H1 (cell line): ENCODE measurements around the gene TCERG1L. TPM values are rescaled to one million over a fixed set of nuclear protein-coding genes. Genes with fewer than 3 reads are reported as not detected.

Experiments used
- CTCF ChIA-PET: fragments of 300-600 bp; sonication (Branson Sonifier 250); formaldehyde crosslinking; loops from one replicate; lab custom pipeline; 2021; ENCODE audit not compliant: partially characterized antibody; lab: Charles Lee
- POLR2A ChIA-PET: fragments of 300-600 bp; sonication (Branson Sonifier 250); formaldehyde crosslinking; loops from one replicate; lab custom pipeline; 2021; ENCODE audit warnings: inconsistent platforms; ENCODE audit not compliant: partially characterized antibody; lab: Charles Lee
- DNase-seq, 2 experiments: peaks; one replicate each; pipeline versions ENCODE4 v3.0.0 to v3.0.0-alpha.2; 2010 to 2022; ENCODE audit warnings: low spot score in 2 of 2, low read depth in 1 of 2, mixed read lengths in 1 of 2
- FAIRE-seq: peaks from 2 replicates; lab custom pipeline; 2011; peaks lifted over from hg19 to GRCh38; lab: Jason Lieb, UNC
- H2AFZ ChIP-seq: 2 replicates; pipeline ENCODE4 v1.8.1; 2012; ENCODE audit warnings: low read length, inconsistent platforms
- H2AK5ac ChIP-seq: 2 replicates; pipeline ENCODE4 v1.6.1; 2013; ENCODE audit warnings: low read depth, low read length
- H2BK120ac ChIP-seq: replicated peaks from 2 replicates; pipeline ENCODE3; 2013; ENCODE audit warnings: low read depth, low read length, inconsistent platforms
- H2BK12ac ChIP-seq: 2 replicates; pipeline ENCODE4 v1.6.1; 2013; ENCODE audit warnings: low read depth, low read length
- H2BK15ac ChIP-seq: 2 replicates; pipeline ENCODE4 v1.6.1; 2013; ENCODE audit warnings: low read length
- H2BK20ac ChIP-seq: 2 replicates; pipeline ENCODE4 v1.6.1; 2013; ENCODE audit warnings: low read length
- H2BK5ac ChIP-seq: 2 replicates; pipeline ENCODE4 v1.6.1; 2013; ENCODE audit warnings: low read depth, low read length
- H3K14ac ChIP-seq: 2 replicates; pipeline ENCODE4 v1.6.1; 2013; ENCODE audit warnings: inconsistent platforms; ENCODE audit not compliant: insufficient read length
- H3K18ac ChIP-seq: 2 replicates; pipeline ENCODE4 v1.6.1; 2013; ENCODE audit warnings: low read length; ENCODE audit errors: extremely low read depth
- H3K23ac ChIP-seq: 2 replicates; pipeline ENCODE4 v1.6.1; 2013; ENCODE audit warnings: inconsistent platforms; ENCODE audit not compliant: insufficient read length
- H3K23me2 ChIP-seq: 2 replicates; pipeline ENCODE4 v1.6.1; 2013; ENCODE audit warnings: low read depth, low read length
- H3K27ac ChIP-seq: 2 replicates; pipeline ENCODE4 v1.6.1; 2011; ENCODE audit warnings: low read depth, low read length, inconsistent platforms
- H3K27me3 ChIP-seq, 4 experiments: replicated peaks in 1 of 4; 1 replicate in 1 of 4; 2 replicates in 3 of 4; pipeline versions ENCODE4 v1.6.1 to v1.8.1; 2011 to 2013; ENCODE audit warnings: low read length in 3 of 4, mild to moderate bottlenecking in 3 of 4, inconsistent platforms in 2 of 4, mixed read lengths in 2 of 4, moderate library complexity in 1 of 4; ENCODE audit not compliant: control insufficient read depth in 3 of 4, insufficient read depth in 3 of 4; ENCODE audit errors: extremely low read depth in 1 of 4
- H3K36me3 ChIP-seq, 4 experiments: 2 replicates each; pipeline versions ENCODE4 v1.6.1 to v1.8.1; 2011 to 2013; ENCODE audit warnings: mild to moderate bottlenecking in 4 of 4, low read length in 3 of 4, moderate library complexity in 2 of 4, control low read depth in 1 of 4, inconsistent platforms in 1 of 4; ENCODE audit not compliant: insufficient read depth in 4 of 4, control insufficient read depth in 2 of 4
- H3K4ac ChIP-seq: replicated peaks from 2 replicates; pipeline ENCODE3; 2013; ENCODE audit warnings: low read length, low read depth, mixed read lengths, inconsistent platforms; ENCODE audit not compliant: insufficient read length
- H3K4me1 ChIP-seq, 4 experiments: replicated peaks in 1 of 4; 1 replicate in 1 of 4; 2 replicates in 3 of 4; pipeline versions ENCODE4 v1.6.1 to v1.8.1; 2011 to 2013; ENCODE audit warnings: low read length in 3 of 4, inconsistent platforms in 2 of 4, mixed read lengths in 1 of 4; ENCODE audit not compliant: insufficient read depth in 4 of 4, control insufficient read depth in 3 of 4
- H3K4me2 ChIP-seq, 2 experiments: 2 replicates each; pipeline versions ENCODE4 v1.6.1 to v1.8.1; 2011 to 2013; ENCODE audit warnings: low read depth in 2 of 2, low read length in 2 of 2, control low read depth in 1 of 2, inconsistent platforms in 1 of 2, mild to moderate bottlenecking in 1 of 2; ENCODE audit not compliant: insufficient read depth in 1 of 2
- H3K4me3 ChIP-seq, 4 experiments: fragments of 200-600, 300-600 bp in 1 of 4; sonication (generic), shearing (Covaris generic), sonication (Bioruptor Twin) in 1 of 4; 2 replicates each; pipeline versions ENCODE4 v1.5.1 to v1.8.1; 2011 to 2016; ENCODE audit warnings: low read length in 4 of 4, low read depth in 3 of 4, control low read depth in 2 of 4, inconsistent platforms in 2 of 4, mild to moderate bottlenecking in 2 of 4, mixed read lengths in 1 of 4, moderate library complexity in 1 of 4; ENCODE audit not compliant: insufficient read depth in 2 of 4; ENCODE audit errors: extremely low read depth in 1 of 4
- H3K56ac ChIP-seq: replicated peaks from 2 replicates; pipeline ENCODE3; 2013; ENCODE audit warnings: low read depth, mild to moderate bottlenecking, mixed read lengths, low read length, inconsistent platforms; ENCODE audit not compliant: insufficient read length
- H3K79me1 ChIP-seq: 2 replicates; pipeline ENCODE4 v1.6.1; 2013; ENCODE audit warnings: low read depth, low read length, control low read depth
- H3K79me2 ChIP-seq, 2 experiments: 2 replicates each; pipeline versions ENCODE4 v1.6.1 to v1.8.1; 2012 to 2013; ENCODE audit warnings: low read length in 2 of 2, mild to moderate bottlenecking in 2 of 2, inconsistent platforms in 1 of 2; ENCODE audit not compliant: insufficient read depth in 2 of 2, control insufficient read depth in 1 of 2
- H3K9ac ChIP-seq, 4 experiments: replicated peaks in 1 of 4; 1 replicate in 1 of 4; 2 replicates in 3 of 4; pipeline versions ENCODE4 v1.6.1 to v1.8.1; 2011 to 2013; ENCODE audit warnings: low read depth in 3 of 4, low read length in 3 of 4, control low read depth in 2 of 4, mild to moderate bottlenecking in 2 of 4, moderate library complexity in 2 of 4, inconsistent platforms in 1 of 4; ENCODE audit errors: extremely low read depth in 1 of 4
- H3K9me3 ChIP-seq, 2 experiments: 2 replicates each; pipeline versions ENCODE4 v1.6.1 to v1.8.1; 2012 to 2013; ENCODE audit warnings: mild to moderate bottlenecking in 2 of 2, moderate library complexity in 2 of 2, control low read depth in 1 of 2, inconsistent platforms in 1 of 2, low read depth in 1 of 2, low read length in 1 of 2, mixed read lengths in 1 of 2; ENCODE audit not compliant: insufficient read depth in 2 of 2
- H4K20me1 ChIP-seq, 2 experiments: replicated peaks in 1 of 2; 2 replicates each; pipeline versions ENCODE3 to v1.8.1; 2011 to 2013; ENCODE audit warnings: inconsistent platforms in 2 of 2, low read length in 2 of 2, mild to moderate bottlenecking in 1 of 2; ENCODE audit not compliant: insufficient read depth in 2 of 2, control insufficient read depth in 1 of 2
- H4K5ac ChIP-seq: 2 replicates; pipeline ENCODE4 v1.6.1; 2013; ENCODE audit warnings: low read length, low read depth, mixed read lengths, inconsistent platforms; ENCODE audit not compliant: insufficient read length
- H4K8ac ChIP-seq: 2 replicates; pipeline ENCODE4 v1.8.0; 2013; ENCODE audit warnings: mild to moderate bottlenecking, moderate library complexity, low read length, inconsistent platforms; ENCODE audit not compliant: insufficient read depth; ENCODE audit errors: extremely low read depth
- H4K91ac ChIP-seq: replicated peaks from 2 replicates; pipeline ENCODE3; 2013; ENCODE audit warnings: low read length, mixed read lengths, inconsistent platforms; ENCODE audit not compliant: insufficient read length
- POLR2A ChIP-seq, 2 experiments: IDR thresholded peaks; 1 replicate in 1 of 2; 2 replicates in 1 of 2; pipeline ENCODE4 v1.6.1; 2011; ENCODE audit warnings: low read depth in 2 of 2, low read length in 2 of 2, mild to moderate bottlenecking in 2 of 2; ENCODE audit errors: control extremely low read depth in 1 of 2
- WGBS, 2 experiments: shearing (Covaris generic) in 1 of 2; methylation state at CpG; one replicate each; pipeline versions ENCODE4 v1.1.6 to v1.1.7; 2013 to 2015; ENCODE audit warnings: low lambda C conversion rate in 2 of 2, mixed read lengths in 2 of 2, inconsistent platforms in 1 of 2, low coverage in 1 of 2, missing lambda C conversion rate in 1 of 2; ENCODE audit not compliant: insufficient replicate concordance in 2 of 2, insufficient coverage in 1 of 2, insufficient read length in 1 of 2; ENCODE audit errors: extremely low coverage in 1 of 2, missing lambda C conversion rate in 1 of 2; 5-methylcytosine and 5-hydroxymethylcytosine counted together
- polyA plus RNA-seq, 7 experiments: library from polyadenylated mRNA; depleted of rRNA in 3 of 7; stranded (reverse) in 5 of 7; unstranded in 2 of 7; fragments of >200 nt in 5 of 7; fragments of 200-250 nt in 2 of 7; gene quantifications; 1 replicate in 5 of 7; 2 replicates in 1 of 7; 4 replicates in 1 of 7; pipeline versions ENCODE4 v1.2.1 to v1.2.3, GENCODE V29; 2011 to 2013; ENCODE audit warnings: missing spikeins in 2 of 7, mixed read lengths in 2 of 7
- total RNA-seq: library from RNA; stranded (reverse); fragmentation: NEBNext Ultra II Directional; extraction: Animal tissue kit (Norgen Biotek cat#: 25700); gene quantifications from 2 replicates; pipeline ENCODE4 v1.2.1, GENCODE V29; 2021

TCERG1L gene
- total and polyA plus RNA-seq, 2 of the 8 experiments (the other 6 are each of a cell fraction or from before 2014, with no cell fraction given) = 3.9 to 6.9 TPM

GRCh38 chr10:131337741-131338140 lies 26.2 kb upstream of the TCERG1L start:
- H3K27me3 ChIP-seq = no peaks in the 10 kb centered on the region
- no peaks in the 10 kb centered on the region for H3K4me1 ChIP-seq
- no peaks in the 10 kb centered on the region for H3K23me2 ChIP-seq
- no peaks in the 10 kb centered on the region for H3K79me1 ChIP-seq
- no peak overlapping the region for H3K4me3 ChIP-seq
- H4K20me1 ChIP-seq = no peaks in the 10 kb centered on the region
- no peak overlapping the region for H3K27ac ChIP-seq
- H3K14ac ChIP-seq = no peak overlapping the region
- H2BK20ac ChIP-seq = no peak overlapping the region
- no peak overlapping the region for H2BK15ac ChIP-seq
- no peak overlapping the region for H2BK12ac ChIP-seq
- H3K56ac ChIP-seq = no peak overlapping the region
- H3K79me2 ChIP-seq = no peaks in the 10 kb centered on the region
- 95% methylated on average over 5 of the region's 5 CpGs; no CpG with 5 or more reads in 1 of the 2 experiments for WGBS, 2 experiments
- H3K18ac ChIP-seq = no peak overlapping the region
- no peaks in the 10 kb centered on the region for H3K36me3 ChIP-seq
- no peak overlapping the region for H4K5ac ChIP-seq
- H2AFZ ChIP-seq = no peak overlapping the region
- DNase-seq (no peak), FAIRE-seq (no peak)
- no peak overlapping the region for H4K8ac ChIP-seq
- no peak overlapping the region for H3K9ac ChIP-seq
- ChIA-PET CTCF (interaction anchor here (1.4 kb wide), 1 partner anchor 20 kb away, joined by 3 read pairs; no protein-coding TSS in a partner anchor), POLR2A (no interaction called here)
- H3K4me2 ChIP-seq = no peak overlapping the region
- no peak overlapping the region for H3K23ac ChIP-seq
- H2BK120ac ChIP-seq = no peak overlapping the region
- no peak overlapping the region for H2AK5ac ChIP-seq
- H2BK5ac ChIP-seq = no peak overlapping the region
- H3K4ac ChIP-seq = no peak overlapping the region
- H3K9me3 ChIP-seq = peaks cover 2 to 8% of the 10 kb centered on the region in 2 experiments; a peak in 1 of 4 replicates
- H4K91ac ChIP-seq = no peak overlapping the region
- TF ChIP-seq POLR2A (IDR thresholded peaks at IDR 0.05; ENCODE audit: control extremely low read depth in 1 of 2, low read depth in 2 of 2, low read length in 2 of 2) = no peak
